DND-41 (cell line): ENCODE measurements around the gene ARL5C.
A peak's percentile ranks its signal among the peaks of the same experiment; 100 is the strongest.

ENCODE experiments used
- ATAC-seq: fragments of 200-7000 bp; cut with Tn5 transposase; 3 replicates; pipeline ENCODE4 v1.9.1; 2021; ENCODE audit warnings: low read depth; ENCODE audit not compliant: insufficient read depth
- DNase-seq: peaks from one replicate; pipeline ENCODE4 v3.0.0-alpha.2; 2020
- H2AFZ ChIP-seq: 2 replicates; pipeline ENCODE4 v1.6.0; 2012; ENCODE audit warnings: low read depth, low read length
- H3K27ac ChIP-seq: 2 replicates; pipeline ENCODE4 v1.5.1; 2012; ENCODE audit warnings: low read length, inconsistent platforms
- H3K27me3 ChIP-seq: fragments of 200-600 bp; sonication (generic); 2 replicates; pipeline ENCODE4 v1.6.0; 2012; ENCODE audit warnings: low read length, mild to moderate bottlenecking, inconsistent platforms; ENCODE audit not compliant: insufficient read depth, poor library complexity
- H3K36me3 ChIP-seq: 2 replicates; pipeline ENCODE4 v1.5.1; 2012; ENCODE audit warnings: low read length, inconsistent platforms; ENCODE audit not compliant: insufficient read depth
- H3K4me1 ChIP-seq: 2 replicates; pipeline ENCODE4 v1.5.1; 2012; ENCODE audit warnings: mild to moderate bottlenecking, low read length; ENCODE audit not compliant: insufficient read depth
- H3K4me2 ChIP-seq: 2 replicates; pipeline ENCODE4 v1.6.0; 2012; ENCODE audit warnings: mild to moderate bottlenecking, moderate library complexity, low read length, inconsistent platforms; ENCODE audit not compliant: insufficient read depth
- H3K4me3 ChIP-seq, 2 experiments: fragments of 200-600 bp in 1 of 2; shearing (Covaris generic) in 1 of 2; 2 replicates each; pipeline ENCODE4 v1.5.1; 2012 to 2016; ENCODE audit warnings: inconsistent platforms in 2 of 2, low read length in 2 of 2, mild to moderate bottlenecking in 2 of 2, low read depth in 1 of 2, moderate library complexity in 1 of 2
- H3K79me2 ChIP-seq: 2 replicates; pipeline ENCODE4 v1.6.0; 2012; ENCODE audit warnings: low read length, inconsistent platforms; ENCODE audit not compliant: insufficient read depth
- H3K9ac ChIP-seq: 2 replicates; pipeline ENCODE4 v1.6.0; 2012; ENCODE audit warnings: low read depth, mild to moderate bottlenecking, inconsistent platforms, low read length, moderate library complexity
- H3K9me3 ChIP-seq: 2 replicates; pipeline ENCODE4 v1.5.1; 2012; ENCODE audit warnings: low read length, moderate library complexity, mild to moderate bottlenecking, inconsistent platforms; ENCODE audit not compliant: insufficient read depth, severe bottlenecking
- H4K20me1 ChIP-seq: 2 replicates; pipeline ENCODE4 v1.6.0; 2012; ENCODE audit warnings: low read length; ENCODE audit not compliant: insufficient read depth
- EZH2 ChIP-seq: IDR thresholded peaks from 3 replicates; pipeline ENCODE4 v1.6.1; 2012; ENCODE audit warnings: borderline replicate concordance, low read depth, mild to moderate bottlenecking, moderate library complexity, low read length, inconsistent platforms; ENCODE audit not compliant: severe bottlenecking
- TF ChIP-seq, protein P1 (sequence below): IDR thresholded peaks from 2 replicates; pipeline ENCODE4 v1.5.1; 2012; ENCODE audit warnings: borderline replicate concordance, low read length, moderate library complexity, mild to moderate bottlenecking; ENCODE audit not compliant: poor library complexity, severe bottlenecking; ENCODE audit errors: extremely low read depth

ARL5C gene

GRCh38 chr17:39155654-39156053 is 10.3 kb downstream of the ARL5C start:
- no peaks in the 10 kb centered on the region for H3K79me2 ChIP-seq
- no peaks in the 10 kb centered on the region for H3K9me3 ChIP-seq
- no peak overlapping the region for H3K4me2 ChIP-seq
- H4K20me1 ChIP-seq = no peaks in the 10 kb centered on the region
- H3K9ac ChIP-seq = no peak overlapping the region
- TF ChIP-seq, protein P1, sequence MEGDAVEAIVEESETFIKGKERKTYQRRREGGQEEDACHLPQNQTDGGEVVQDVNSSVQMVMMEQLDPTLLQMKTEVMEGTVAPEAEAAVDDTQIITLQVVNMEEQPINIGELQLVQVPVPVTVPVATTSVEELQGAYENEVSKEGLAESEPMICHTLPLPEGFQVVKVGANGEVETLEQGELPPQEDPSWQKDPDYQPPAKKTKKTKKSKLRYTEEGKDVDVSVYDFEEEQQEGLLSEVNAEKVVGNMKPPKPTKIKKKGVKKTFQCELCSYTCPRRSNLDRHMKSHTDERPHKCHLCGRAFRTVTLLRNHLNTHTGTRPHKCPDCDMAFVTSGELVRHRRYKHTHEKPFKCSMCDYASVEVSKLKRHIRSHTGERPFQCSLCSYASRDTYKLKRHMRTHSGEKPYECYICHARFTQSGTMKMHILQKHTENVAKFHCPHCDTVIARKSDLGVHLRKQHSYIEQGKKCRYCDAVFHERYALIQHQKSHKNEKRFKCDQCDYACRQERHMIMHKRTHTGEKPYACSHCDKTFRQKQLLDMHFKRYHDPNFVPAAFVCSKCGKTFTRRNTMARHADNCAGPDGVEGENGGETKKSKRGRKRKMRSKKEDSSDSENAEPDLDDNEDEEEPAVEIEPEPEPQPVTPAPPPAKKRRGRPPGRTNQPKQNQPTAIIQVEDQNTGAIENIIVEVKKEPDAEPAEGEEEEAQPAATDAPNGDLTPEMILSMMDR = no peak
- TF ChIP-seq EZH2 = no peak
- H3K4me1 ChIP-seq = peaks cover 33% of the 10 kb centered on the region
- DNase-seq (no peak), ATAC-seq (no peak)
- H3K4me3 ChIP-seq = no peak overlapping the region
- no peak overlapping the region for H3K27ac ChIP-seq
- H3K27me3 ChIP-seq = peaks cover 7% of the 10 kb centered on the region
- H3K36me3 ChIP-seq = no peaks in the 10 kb centered on the region; the same call in 1 of the 2 replicates
- H2AFZ ChIP-seq = no peak overlapping the region

GRCh38 chr17:39153599-39154051 is 12.3 kb downstream of the ARL5C start:
- no peaks in the 10 kb centered on the region; the same call in 1 of the 2 replicates for H3K36me3 ChIP-seq
- ATAC-seq (peak; percentile 58), DNase-seq (peak; percentile 89)
- H3K4me3 ChIP-seq = peak overlapping the region; percentile 34 to 74
- peaks cover 33% of the 10 kb centered on the region for H3K4me1 ChIP-seq
- no peaks in the 10 kb centered on the region for H4K20me1 ChIP-seq
- peak overlapping the region; percentile 99 for H2AFZ ChIP-seq
- peaks cover 20% of the 10 kb centered on the region for H3K27me3 ChIP-seq
- peak overlapping the region; percentile 87 for H3K27ac ChIP-seq
- H3K79me2 ChIP-seq = no peaks in the 10 kb centered on the region
- peak overlapping the region; percentile 100 for H3K4me2 ChIP-seq
- H3K9me3 ChIP-seq = no peaks in the 10 kb centered on the region
- TF ChIP-seq EZH2 = no peak
- TF ChIP-seq, protein P1 = peak; percentile 23
- H3K9ac ChIP-seq = peak overlapping the region; percentile 84

DNA sequence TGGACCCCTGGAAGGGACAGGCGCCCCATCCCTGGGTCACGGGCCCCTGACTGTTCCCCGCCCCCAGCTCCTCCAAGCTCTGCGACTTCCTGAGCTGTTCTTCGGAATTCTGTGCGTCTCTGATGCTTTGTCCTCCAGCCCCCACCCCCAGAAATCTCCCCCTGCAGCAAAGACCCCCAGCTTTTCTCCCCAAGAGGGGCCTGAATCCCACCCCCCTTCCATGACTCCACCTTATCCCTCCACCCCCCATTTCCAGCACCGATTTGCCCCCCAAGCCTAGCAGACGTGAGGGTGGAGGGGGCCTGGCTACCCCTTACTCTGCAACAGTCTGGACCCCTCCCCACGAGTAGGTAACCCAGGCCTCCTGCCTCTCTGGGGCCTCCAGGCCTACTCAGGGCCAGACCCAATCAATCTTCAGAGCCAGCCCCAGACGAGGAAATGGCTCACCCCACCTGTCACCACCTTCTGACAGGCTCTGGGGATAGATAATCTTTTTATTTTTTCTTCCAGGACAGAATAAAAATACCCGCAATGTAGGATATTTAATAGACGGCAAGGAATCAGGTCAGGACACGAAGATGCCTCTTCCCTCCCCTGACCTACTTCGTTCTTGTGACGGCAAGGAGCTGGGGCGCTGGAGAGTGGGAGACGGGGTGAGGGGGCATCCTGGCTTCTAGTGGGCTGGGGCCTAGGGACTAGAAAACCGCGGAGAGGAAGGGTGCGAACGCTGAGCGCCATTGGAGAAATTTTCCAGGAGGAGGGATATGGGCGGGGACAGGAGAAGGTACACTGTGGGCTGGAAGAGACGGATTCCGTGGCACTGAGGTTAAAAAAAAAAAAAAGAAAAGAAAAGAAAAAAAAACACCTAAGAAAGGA is 13.8 kb downstream of the ARL5C start:
- Histone ChIP-seq H3K36me3 (no peaks in the 10 kb centered on the region; the same call in 1 of the 2 replicates), H3K9ac (peak overlapping the region; percentile 84), H2AFZ (peak overlapping the region; percentile 99), H3K4me2 (peak overlapping the region; percentile 100), H3K9me3 (no peaks in the 10 kb centered on the region), H4K20me1 (no peaks in the 10 kb centered on the region), H3K27me3 (peaks cover 20% of the 10 kb centered on the region), H3K27ac (peak overlapping the region; percentile 87), H3K4me3 (peak overlapping the region; percentile 34 to 74; a peak in 3 of 4 replicates), H3K4me1 (peaks cover 33% of the 10 kb centered on the region), H3K79me2 (no peaks in the 10 kb centered on the region)
- ATAC-seq (no peak), DNase-seq (no peak)
- TF ChIP-seq, protein P1 = no peak
- no peak for TF ChIP-seq EZH2
